ENCODE results near the gene DNAJC5. TPM values are rescaled to one million over a fixed set of nuclear protein-coding genes. Genes with fewer than 3 reads are reported as not detected.

Gene DNAJC5
- total RNA-seq, 1 experiment from 2014 or later: 124 TPM

DNA sequence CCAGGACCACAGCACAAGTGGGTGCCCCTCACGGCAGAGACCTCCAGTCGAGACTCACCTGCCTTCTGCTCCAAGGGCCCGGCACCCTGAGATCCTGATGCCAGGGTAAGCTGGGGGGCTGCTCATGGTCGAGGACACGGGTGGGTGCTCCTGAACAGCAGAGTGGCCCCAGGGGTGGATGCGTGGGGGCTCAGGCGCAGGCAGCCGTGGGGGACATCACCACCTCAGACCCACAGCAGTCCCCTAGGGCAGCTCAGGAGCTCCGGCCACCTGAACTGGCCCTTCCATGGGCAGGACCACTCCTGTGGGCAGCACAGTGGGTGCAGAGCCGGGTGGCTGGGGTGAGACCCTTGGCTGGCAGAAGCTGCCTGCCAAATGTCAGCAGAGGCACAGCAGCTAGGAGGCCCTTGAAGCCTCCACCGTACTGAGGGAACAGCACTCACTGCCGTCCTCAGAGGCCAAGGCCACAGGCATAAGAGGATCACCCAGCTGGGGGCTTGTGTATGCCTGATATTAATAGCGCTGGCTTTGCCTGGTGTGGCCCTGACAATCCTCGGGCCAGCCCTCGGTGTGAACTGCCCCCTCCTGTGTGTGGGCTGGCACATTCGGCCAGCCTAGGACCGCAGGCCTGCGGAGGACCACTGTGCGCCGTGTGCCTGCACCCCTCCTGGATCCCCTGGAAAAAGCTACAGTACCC is 55.9 kb downstream of the DNAJC5 start:
- POLR2A ChIA-PET: no interaction called here
- Histone ChIP-seq H3K4me1 (peaks cover 18% of the 10 kb centered on the region), H3K4me3 (ENCODE audit: low read depth, low read length) (no peak overlapping the region), H3K27me3 (replicated peaks; ENCODE audit: control insufficient read depth, insufficient read depth, low read length) (no peaks in the 10 kb centered on the region), H3K9me3 (no peaks in the 10 kb centered on the region), H3K36me3 (ENCODE audit: control insufficient read depth, insufficient read depth, low read length) (peaks cover 5% of the 10 kb centered on the region)
- no TSS peak for BruUV-seq (replicated peaks)
- Mint-ChIP-seq H3K4me3 (ENCODE audit: unreplicated experiment) (no peak overlapping the region), H3K27me3 (ENCODE audit: insufficient read depth, unreplicated experiment) (peaks cover 3% of the 10 kb centered on the region), H3K9me3 (ENCODE audit: unreplicated experiment) (no peaks in the 10 kb centered on the region), H3K4me1 (ENCODE audit: low read depth, unreplicated experiment) (peaks cover 53% of the 10 kb centered on the region), H3K36me3 (ENCODE audit: insufficient read depth, unreplicated experiment) (peaks cover 62% of the 10 kb centered on the region), H3K27ac (ENCODE audit: unreplicated experiment) (no peak overlapping the region)
- TF ChIP-seq, protein P1, sequence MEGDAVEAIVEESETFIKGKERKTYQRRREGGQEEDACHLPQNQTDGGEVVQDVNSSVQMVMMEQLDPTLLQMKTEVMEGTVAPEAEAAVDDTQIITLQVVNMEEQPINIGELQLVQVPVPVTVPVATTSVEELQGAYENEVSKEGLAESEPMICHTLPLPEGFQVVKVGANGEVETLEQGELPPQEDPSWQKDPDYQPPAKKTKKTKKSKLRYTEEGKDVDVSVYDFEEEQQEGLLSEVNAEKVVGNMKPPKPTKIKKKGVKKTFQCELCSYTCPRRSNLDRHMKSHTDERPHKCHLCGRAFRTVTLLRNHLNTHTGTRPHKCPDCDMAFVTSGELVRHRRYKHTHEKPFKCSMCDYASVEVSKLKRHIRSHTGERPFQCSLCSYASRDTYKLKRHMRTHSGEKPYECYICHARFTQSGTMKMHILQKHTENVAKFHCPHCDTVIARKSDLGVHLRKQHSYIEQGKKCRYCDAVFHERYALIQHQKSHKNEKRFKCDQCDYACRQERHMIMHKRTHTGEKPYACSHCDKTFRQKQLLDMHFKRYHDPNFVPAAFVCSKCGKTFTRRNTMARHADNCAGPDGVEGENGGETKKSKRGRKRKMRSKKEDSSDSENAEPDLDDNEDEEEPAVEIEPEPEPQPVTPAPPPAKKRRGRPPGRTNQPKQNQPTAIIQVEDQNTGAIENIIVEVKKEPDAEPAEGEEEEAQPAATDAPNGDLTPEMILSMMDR (IDR thresholded peaks at IDR 0.05; ENCODE audit: insufficient read depth in 1 of 2, low read depth in 1 of 2, low read length in 1 of 2, severe bottlenecking in 1 of 2, unreplicated experiment in 1 of 2): no peak
- CTCF ChIA-PET: no interaction called here
- intact Hi-C loops (cut with micrococcal nuclease; ENCODE audit: unreplicated experiment): no loop called here
- no peak for DNase-seq

DNA sequence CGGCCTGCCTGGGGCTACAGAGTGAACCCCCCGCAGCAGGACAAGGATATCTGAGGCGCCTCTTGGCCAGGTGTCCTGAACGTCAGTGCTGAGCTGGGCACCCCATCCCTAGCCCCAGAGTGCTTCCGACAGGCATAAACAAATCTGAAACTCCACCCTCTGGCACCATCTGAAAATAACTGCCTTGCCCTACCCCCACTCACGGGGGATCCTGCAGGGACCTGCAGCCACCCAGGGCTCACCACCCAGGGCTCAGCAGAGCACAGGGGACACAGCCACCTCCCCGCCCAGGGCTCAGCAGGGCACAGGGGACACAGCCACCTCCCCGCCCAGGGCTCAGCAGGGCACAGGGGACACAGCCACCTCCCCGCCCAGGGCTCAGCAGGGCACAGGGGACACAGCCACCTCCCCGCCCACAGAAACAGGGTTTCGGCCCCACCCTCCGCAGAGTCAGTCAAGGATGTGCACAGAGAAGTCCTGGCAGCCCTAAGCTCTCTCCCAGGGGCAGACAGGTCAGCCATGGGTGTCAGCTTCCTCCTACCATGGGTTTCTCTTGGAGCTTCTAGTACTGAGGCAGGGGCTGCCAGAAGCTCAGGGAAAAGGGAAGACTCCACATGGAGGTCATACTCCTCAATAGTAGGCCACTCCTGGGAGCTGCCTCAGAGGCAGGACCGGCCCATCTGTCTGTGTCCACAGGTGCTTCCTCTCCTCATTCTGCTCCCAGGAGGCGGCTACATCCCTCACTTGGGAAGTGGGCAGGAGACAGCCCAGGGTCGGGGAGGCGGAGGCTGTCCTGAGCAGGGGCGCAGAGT is 56.7 kb downstream of the DNAJC5 start:
- Histone ChIP-seq H3K36me3 (ENCODE audit: control insufficient read depth, insufficient read depth, low read length) (peaks cover 5% of the 10 kb centered on the region), H3K4me3 (ENCODE audit: low read depth, low read length) (no peak overlapping the region), H3K4me1 (peaks cover 18% of the 10 kb centered on the region), H3K9me3 (no peaks in the 10 kb centered on the region), H3K27me3 (replicated peaks; ENCODE audit: control insufficient read depth, insufficient read depth, low read length) (no peaks in the 10 kb centered on the region)
- Mint-ChIP-seq H3K27ac (ENCODE audit: unreplicated experiment) (no peak overlapping the region), H3K36me3 (ENCODE audit: insufficient read depth, unreplicated experiment) (peaks cover 62% of the 10 kb centered on the region), H3K27me3 (ENCODE audit: insufficient read depth, unreplicated experiment) (peaks cover 3% of the 10 kb centered on the region), H3K9me3 (ENCODE audit: unreplicated experiment) (no peaks in the 10 kb centered on the region), H3K4me1 (ENCODE audit: low read depth, unreplicated experiment) (peaks cover 53% of the 10 kb centered on the region), H3K4me3 (ENCODE audit: unreplicated experiment) (no peak overlapping the region)
- DNase-seq: no peak
- TF ChIP-seq, protein P1 (IDR thresholded peaks at IDR 0.05; ENCODE audit: insufficient read depth in 1 of 2, low read depth in 1 of 2, low read length in 1 of 2, severe bottlenecking in 1 of 2, unreplicated experiment in 1 of 2): no peak
- ChIA-PET CTCF (interaction anchor here (0.5 to 0.7 kb wide), 2 partner anchors 29 to 39 kb away, joined by 3 read pairs; partner anchors contain the start of gene PRPF6), POLR2A (no interaction called here)
- intact Hi-C loops (cut with micrococcal nuclease; ENCODE audit: unreplicated experiment): no loop called here
- BruUV-seq (replicated peaks): no TSS peak

DNA sequence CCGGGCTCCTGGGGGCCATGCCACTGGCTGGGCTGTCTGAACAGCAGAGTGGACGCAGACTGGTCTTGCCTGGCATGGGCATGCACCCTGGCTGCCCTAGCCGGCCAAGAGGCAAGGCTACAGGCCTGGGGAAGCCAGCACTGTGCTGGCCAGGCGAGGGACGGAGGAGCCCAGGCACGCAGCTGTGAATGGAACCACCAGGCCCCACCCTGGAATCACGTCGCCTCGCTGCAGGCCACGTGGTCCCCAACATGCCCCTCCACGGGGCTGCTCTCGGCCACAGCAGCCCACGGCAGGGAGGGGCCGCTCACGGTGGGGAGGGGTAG is 57.2 kb downstream of the DNAJC5 start:
- BruUV-seq (replicated peaks): no TSS peak
- CTCF ChIA-PET: interaction anchor here (0.7 kb wide), 1 partner anchor 28 kb away, joined by 3 read pairs; the partner anchor contains the start of gene PRPF6

More for the DNA sequence above, 57.2 kb downstream of the DNAJC5 start:
- POLR2A ChIA-PET: no interaction called here
- peaks cover 49% of the 10 kb centered on the region for H3K4me1 Mint-ChIP-seq (ENCODE audit: low read depth, unreplicated experiment)
- TF ChIP-seq, protein P1 (IDR thresholded peaks at IDR 0.05; ENCODE audit: insufficient read depth in 1 of 2, low read depth in 1 of 2, low read length in 1 of 2, severe bottlenecking in 1 of 2, unreplicated experiment in 1 of 2): no peak
- H3K36me3 Mint-ChIP-seq (ENCODE audit: insufficient read depth, unreplicated experiment): peaks cover 62% of the 10 kb centered on the region
- H3K4me3 ChIP-seq (ENCODE audit: low read depth, low read length): no peak overlapping the region
- DNase-seq: no peak
- no peaks in the 10 kb centered on the region for H3K9me3 Mint-ChIP-seq (ENCODE audit: unreplicated experiment)
- no peaks in the 10 kb centered on the region for H3K9me3 ChIP-seq
- H3K4me3 Mint-ChIP-seq (ENCODE audit: unreplicated experiment): no peak overlapping the region
- H3K27me3 ChIP-seq (replicated peaks; ENCODE audit: control insufficient read depth, insufficient read depth, low read length): no peaks in the 10 kb centered on the region
- peaks cover 3% of the 10 kb centered on the region for H3K27me3 Mint-ChIP-seq (ENCODE audit: insufficient read depth, unreplicated experiment)
- H3K4me1 ChIP-seq: peaks cover 18% of the 10 kb centered on the region
- intact Hi-C loops (cut with micrococcal nuclease; ENCODE audit: unreplicated experiment): no loop called here
- peaks cover 5% of the 10 kb centered on the region for H3K36me3 ChIP-seq (ENCODE audit: control insufficient read depth, insufficient read depth, low read length)
- H3K27ac Mint-ChIP-seq (ENCODE audit: unreplicated experiment): no peak overlapping the region
